Liver (tissue), 9 donors: ENCODE results near the gene PHGDH. TPM values are rescaled to one million over a fixed set of nuclear protein-coding genes. Genes with fewer than 3 reads are reported as not detected.

Source experiments
- DNase-seq: peaks from one replicate; pipeline ENCODE4 v3.0.0-alpha.2; 2017; ENCODE audit warnings: low spot score
- H3K27ac ChIP-seq, 2 donors: one replicate each; pipeline ENCODE4 v1.7.0; 2013; ENCODE audit warnings: inconsistent platforms in 2 of 2, low read length in 2 of 2, control low read depth in 1 of 2, low read depth in 1 of 2, mild to moderate bottlenecking in 1 of 2
- H3K27me3 ChIP-seq, 4 donors: one replicate each; pipeline versions ENCODE4 v1.6.1 to v1.7.0; 2013; ENCODE audit warnings: low read length in 3 of 4, inconsistent platforms in 1 of 4, mild to moderate bottlenecking in 1 of 4, moderate library complexity in 1 of 4; ENCODE audit not compliant: control insufficient read depth in 4 of 4, insufficient read depth in 4 of 4
- H3K36me3 ChIP-seq, 4 donors: one replicate each; pipeline versions ENCODE4 v1.6.1 to v1.7.0; 2013; ENCODE audit warnings: low read length in 3 of 4, mild to moderate bottlenecking in 3 of 4, low read depth in 1 of 4, moderate library complexity in 1 of 4; ENCODE audit not compliant: control insufficient read depth in 4 of 4, insufficient read depth in 3 of 4
- H3K4me1 ChIP-seq, 4 donors: one replicate each; pipeline versions ENCODE4 v1.6.1 to v1.7.0; 2013; ENCODE audit warnings: low read length in 3 of 4, mild to moderate bottlenecking in 3 of 4, moderate library complexity in 1 of 4; ENCODE audit not compliant: control insufficient read depth in 4 of 4, insufficient read depth in 4 of 4
- H3K4me3 ChIP-seq, 3 donors: one replicate each; pipeline versions ENCODE4 v1.6.1 to v1.7.0; 2013; ENCODE audit warnings: low read length in 3 of 3, control low read depth in 1 of 3, low read depth in 1 of 3, mild to moderate bottlenecking in 1 of 3
- H3K9ac ChIP-seq, 2 donors: one replicate each; pipeline ENCODE4 v1.7.0; 2013; ENCODE audit warnings: low read length in 2 of 2, mild to moderate bottlenecking in 2 of 2, moderate library complexity in 2 of 2, control low read depth in 1 of 2, low read depth in 1 of 2
- H3K9me3 ChIP-seq, 4 donors: one replicate each; pipeline versions ENCODE4 v1.6.1 to v1.7.0; 2013; ENCODE audit warnings: low read length in 3 of 4; ENCODE audit not compliant: control insufficient read depth in 4 of 4
- ATF3 ChIP-seq: IDR thresholded peaks from 2 replicates; pipeline ENCODE4 v1.6.1; 2016; ENCODE audit warnings: antibody characterized with exemption
- CTCF ChIP-seq: fragments of 150-350 bp; IDR thresholded peaks from 2 replicates; pipeline ENCODE4 v1.5.1; 2017; ENCODE audit warnings: improper control_type of control experiment, low read depth, low read length; ENCODE audit not compliant: missing input control
- EGR1 ChIP-seq, 2 donors: IDR thresholded peaks; 2 replicates each; pipeline ENCODE4 v1.6.1; 2016 to 2018; ENCODE audit warnings: antibody characterized with exemption in 2 of 2, low read depth in 2 of 2
- FOXA1 ChIP-seq: IDR thresholded peaks from 2 replicates; pipeline ENCODE4 v1.6.1; 2016; ENCODE audit warnings: antibody characterized with exemption
- FOXA2 ChIP-seq: IDR thresholded peaks from 2 replicates; pipeline ENCODE4 v1.6.1; 2016; ENCODE audit warnings: antibody characterized with exemption
- GABPA ChIP-seq, 2 donors: IDR thresholded peaks in 1 of 2; conservative IDR thresholded peaks in 1 of 2; 2 replicates each; pipeline ENCODE4 v1.6.1; 2016; ENCODE audit warnings: antibody characterized with exemption in 2 of 2, mild to moderate bottlenecking in 1 of 2, moderate library complexity in 1 of 2
- HNF4A ChIP-seq, 2 donors: conservative IDR thresholded peaks; 2 replicates each; pipeline ENCODE4 v1.6.1; 2016; ENCODE audit warnings: antibody characterized with exemption in 2 of 2, mild to moderate bottlenecking in 2 of 2
- HNF4G ChIP-seq: IDR thresholded peaks from 2 replicates; pipeline ENCODE4 v1.6.1; 2016; ENCODE audit warnings: antibody characterized with exemption
- JUND ChIP-seq, 2 donors: IDR thresholded peaks; 2 replicates each; pipeline ENCODE4 v1.6.1; 2016; ENCODE audit warnings: antibody characterized with exemption in 2 of 2
- MAX ChIP-seq: IDR thresholded peaks from 2 replicates; pipeline ENCODE4 v1.6.1; 2016; ENCODE audit warnings: antibody characterized with exemption
- NR2F2 ChIP-seq: IDR thresholded peaks from 2 replicates; pipeline ENCODE4 v1.6.1; 2016; ENCODE audit warnings: antibody characterized with exemption
- RAD21 ChIP-seq, 2 donors: IDR thresholded peaks; 2 replicates each; pipeline ENCODE4 v1.6.1; 2016; ENCODE audit warnings: antibody characterized with exemption in 2 of 2, mild to moderate bottlenecking in 2 of 2
- RXRA ChIP-seq, 2 donors: IDR thresholded peaks; 2 replicates each; pipeline ENCODE4 v1.6.1; 2017 to 2018; ENCODE audit warnings: antibody characterized with exemption in 2 of 2, mild to moderate bottlenecking in 1 of 2
- SP1 ChIP-seq: IDR thresholded peaks from 2 replicates; pipeline ENCODE4 v1.6.1; 2018; ENCODE audit warnings: antibody characterized with exemption, mild to moderate bottlenecking
- TAF1 ChIP-seq: conservative IDR thresholded peaks from 2 replicates; pipeline ENCODE4 v1.6.1; 2016; ENCODE audit warnings: antibody characterized with exemption, mild to moderate bottlenecking
- YY1 ChIP-seq: IDR thresholded peaks from 2 replicates; pipeline ENCODE4 v1.6.1; 2016; ENCODE audit warnings: antibody characterized with exemption, mild to moderate bottlenecking
- WGBS: extraction: QIAGEN DNeasy Blood & Tissue Kit; methylation state at CpG from one replicate; pipeline ENCODE4 v1.1.7; 2013; 5-methylcytosine and 5-hydroxymethylcytosine counted together
- polyA plus RNA-seq, 2 donors: library from polyadenylated mRNA; stranded (reverse) in 1 of 2; unstranded in 1 of 2; fragments of 200-250 nt in 1 of 2; fragments of >200 nt in 1 of 2; fragmentation: Nextera tagmentation in 1 of 2; extraction: Ambion mirVana in 1 of 2; gene quantifications; one replicate each; pipeline versions ENCODE4 v1.2.1 to v1.2.3, GENCODE V29; 2013 to 2015
- total RNA-seq, 2 donors: library from RNA; depleted of rRNA; stranded (reverse); fragments of >200 nt; gene quantifications; one replicate each; pipeline ENCODE4 v1.2.3, GENCODE V29; 2014
- TF ChIP-seq, protein P1 (sequence below): IDR thresholded peaks from 2 replicates; pipeline ENCODE4 v1.6.1; 2016; ENCODE audit warnings: antibody characterized with exemption, mild to moderate bottlenecking
- TF ChIP-seq, protein P2 (sequence below): IDR thresholded peaks from 2 replicates; pipeline ENCODE4 v1.6.1; 2016; ENCODE audit warnings: antibody characterized with exemption
- donor health status: healthy.
- donor health status: healthy.
- donor health status: healthy.
- donor health status: healthy.
- donor health status: healthy.

The PHGDH gene
- total and polyA plus RNA-seq, 4 donors = 48.0 to 178 (median 80.5) TPM

GRCh38 chr1:119732465-119733168 lies 20.9 kb downstream of the PHGDH start:
- no peaks in the 10 kb centered on the region for H3K9me3 ChIP-seq
- no peaks in the 10 kb centered on the region for H3K27me3 ChIP-seq
- no peak overlapping the region for H3K27ac ChIP-seq
- no peak overlapping the region for H3K9ac ChIP-seq
- WGBS = 83% methylated on average over 11 of the region's 11 CpGs
- no peak for DNase-seq
- H3K4me3 ChIP-seq = no peak overlapping the region
- peaks cover 10 to 80% (median 44%) of the 10 kb centered on the region in 4 donors for H3K4me1 ChIP-seq
- H3K36me3 ChIP-seq = peaks cover 0 to 25% (median 9%) of the 10 kb centered on the region in 4 donors
- no peak for TF ChIP-seq NR2F2
- TF ChIP-seq HNF4A (conservative IDR thresholded peaks at IDR 0.05) = no peak
- no peak for TF ChIP-seq EGR1 (IDR thresholded peaks at IDR 0.05; ENCODE audit: low read depth in 2 of 2)
- TF ChIP-seq CTCF = no peak
- no peak for TF ChIP-seq YY1
- no peak for TF ChIP-seq FOXA2
- no peak for TF ChIP-seq JUND (IDR thresholded peaks at IDR 0.05)
- TF ChIP-seq MAX = no peak
- no peak for TF ChIP-seq RXRA (IDR thresholded peaks at IDR 0.05)
- TF ChIP-seq RAD21 (IDR thresholded peaks at IDR 0.05) = no peak
- no peak for TF ChIP-seq TAF1
- TF ChIP-seq HNF4G = no peak
- TF ChIP-seq, protein P1, sequence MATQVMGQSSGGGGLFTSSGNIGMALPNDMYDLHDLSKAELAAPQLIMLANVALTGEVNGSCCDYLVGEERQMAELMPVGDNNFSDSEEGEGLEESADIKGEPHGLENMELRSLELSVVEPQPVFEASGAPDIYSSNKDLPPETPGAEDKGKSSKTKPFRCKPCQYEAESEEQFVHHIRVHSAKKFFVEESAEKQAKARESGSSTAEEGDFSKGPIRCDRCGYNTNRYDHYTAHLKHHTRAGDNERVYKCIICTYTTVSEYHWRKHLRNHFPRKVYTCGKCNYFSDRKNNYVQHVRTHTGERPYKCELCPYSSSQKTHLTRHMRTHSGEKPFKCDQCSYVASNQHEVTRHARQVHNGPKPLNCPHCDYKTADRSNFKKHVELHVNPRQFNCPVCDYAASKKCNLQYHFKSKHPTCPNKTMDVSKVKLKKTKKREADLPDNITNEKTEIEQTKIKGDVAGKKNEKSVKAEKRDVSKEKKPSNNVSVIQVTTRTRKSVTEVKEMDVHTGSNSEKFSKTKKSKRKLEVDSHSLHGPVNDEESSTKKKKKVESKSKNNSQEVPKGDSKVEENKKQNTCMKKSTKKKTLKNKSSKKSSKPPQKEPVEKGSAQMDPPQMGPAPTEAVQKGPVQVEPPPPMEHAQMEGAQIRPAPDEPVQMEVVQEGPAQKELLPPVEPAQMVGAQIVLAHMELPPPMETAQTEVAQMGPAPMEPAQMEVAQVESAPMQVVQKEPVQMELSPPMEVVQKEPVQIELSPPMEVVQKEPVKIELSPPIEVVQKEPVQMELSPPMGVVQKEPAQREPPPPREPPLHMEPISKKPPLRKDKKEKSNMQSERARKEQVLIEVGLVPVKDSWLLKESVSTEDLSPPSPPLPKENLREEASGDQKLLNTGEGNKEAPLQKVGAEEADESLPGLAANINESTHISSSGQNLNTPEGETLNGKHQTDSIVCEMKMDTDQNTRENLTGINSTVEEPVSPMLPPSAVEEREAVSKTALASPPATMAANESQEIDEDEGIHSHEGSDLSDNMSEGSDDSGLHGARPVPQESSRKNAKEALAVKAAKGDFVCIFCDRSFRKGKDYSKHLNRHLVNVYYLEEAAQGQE = no peak
- no peak for TF ChIP-seq ATF3
- TF ChIP-seq, protein P2, sequence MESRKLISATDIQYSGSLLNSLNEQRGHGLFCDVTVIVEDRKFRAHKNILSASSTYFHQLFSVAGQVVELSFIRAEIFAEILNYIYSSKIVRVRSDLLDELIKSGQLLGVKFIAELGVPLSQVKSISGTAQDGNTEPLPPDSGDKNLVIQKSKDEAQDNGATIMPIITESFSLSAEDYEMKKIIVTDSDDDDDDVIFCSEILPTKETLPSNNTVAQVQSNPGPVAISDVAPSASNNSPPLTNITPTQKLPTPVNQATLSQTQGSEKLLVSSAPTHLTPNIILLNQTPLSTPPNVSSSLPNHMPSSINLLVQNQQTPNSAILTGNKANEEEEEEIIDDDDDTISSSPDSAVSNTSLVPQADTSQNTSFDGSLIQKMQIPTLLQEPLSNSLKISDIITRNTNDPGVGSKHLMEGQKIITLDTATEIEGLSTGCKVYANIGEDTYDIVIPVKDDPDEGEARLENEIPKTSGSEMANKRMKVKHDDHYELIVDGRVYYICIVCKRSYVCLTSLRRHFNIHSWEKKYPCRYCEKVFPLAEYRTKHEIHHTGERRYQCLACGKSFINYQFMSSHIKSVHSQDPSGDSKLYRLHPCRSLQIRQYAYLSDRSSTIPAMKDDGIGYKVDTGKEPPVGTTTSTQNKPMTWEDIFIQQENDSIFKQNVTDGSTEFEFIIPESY = no peak
- no peak for TF ChIP-seq GABPA (IDR thresholded peaks at IDR 0.05 in 1 of 2, conservative IDR thresholded peaks at IDR 0.05 in 1 of 2)
- TF ChIP-seq FOXA1 = no peak
- TF ChIP-seq SP1 = no peak
